ENCODE results near the gene PKDREJ.

- TF ChIP-seq YY1 (IDR thresholded peaks at IDR 0.05; ENCODE audit: insufficient read depth, insufficient read length) (no peak), SUZ12 (IDR thresholded peaks at IDR 0.05; ENCODE audit: extremely low read depth, insufficient read depth, insufficient read length) (no peak), ZNF274 (IDR thresholded peaks at IDR 0.05; ENCODE audit: low read depth, low read length) (no peak)
These were observed 22.2 kb downstream of the PKDREJ start for GRCh38 chr22:46240907-46241306.
